Measurements from ENCODE around the gene RNASE12.
"Not testable (repeated sequence)": the region's sequence is repeated elsewhere in the genome, so short reads cannot be mapped to it uniquely, and the experiment has no call there.

The RNASE12 gene

DNA sequence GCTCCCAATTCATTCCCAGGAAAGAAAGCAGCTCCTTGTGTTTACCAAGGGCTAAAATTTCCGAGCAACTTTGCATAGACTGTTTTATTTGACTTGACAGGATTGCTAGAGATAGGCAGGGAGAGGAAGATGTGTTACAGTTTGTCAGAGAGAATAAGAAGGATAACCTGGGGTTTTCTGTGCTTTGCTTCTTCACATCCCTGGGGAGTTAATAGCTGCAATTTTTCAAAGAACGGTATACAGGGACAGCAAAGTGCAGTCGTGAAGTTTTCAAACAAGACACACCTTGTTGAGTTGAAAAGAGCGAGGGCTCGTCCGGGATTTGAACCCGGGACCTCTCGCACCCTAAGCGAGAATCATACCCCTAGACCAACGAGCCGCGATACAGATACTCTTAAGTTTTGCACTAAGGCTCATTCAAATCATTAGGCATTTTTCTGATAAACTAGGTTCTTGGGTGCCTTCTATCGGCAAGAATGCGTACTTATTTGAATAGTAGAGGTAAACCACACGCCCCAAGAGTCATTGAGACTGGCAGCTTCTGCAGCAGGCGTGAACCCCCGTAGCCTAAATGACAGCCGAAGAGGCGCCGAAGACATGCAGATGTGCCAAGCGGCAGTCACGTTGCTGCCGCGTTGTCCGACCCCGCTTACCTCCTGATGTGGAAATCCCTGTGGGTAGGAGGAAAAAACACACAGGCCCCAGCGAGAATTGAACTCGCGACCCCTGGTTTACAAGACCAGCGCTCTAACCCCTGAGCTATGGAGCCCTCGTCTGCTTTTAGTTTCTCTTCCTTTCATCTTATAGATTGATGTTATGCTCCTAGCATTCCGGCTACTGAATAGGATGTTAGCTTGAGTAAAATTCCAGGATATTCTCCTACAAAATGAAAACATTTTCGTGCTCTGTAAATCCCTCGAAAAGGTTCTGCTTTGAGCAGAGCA is 22.2 kb upstream of the RNASE12 start:
- peak; percentile 73 for DNase-seq

DNA sequence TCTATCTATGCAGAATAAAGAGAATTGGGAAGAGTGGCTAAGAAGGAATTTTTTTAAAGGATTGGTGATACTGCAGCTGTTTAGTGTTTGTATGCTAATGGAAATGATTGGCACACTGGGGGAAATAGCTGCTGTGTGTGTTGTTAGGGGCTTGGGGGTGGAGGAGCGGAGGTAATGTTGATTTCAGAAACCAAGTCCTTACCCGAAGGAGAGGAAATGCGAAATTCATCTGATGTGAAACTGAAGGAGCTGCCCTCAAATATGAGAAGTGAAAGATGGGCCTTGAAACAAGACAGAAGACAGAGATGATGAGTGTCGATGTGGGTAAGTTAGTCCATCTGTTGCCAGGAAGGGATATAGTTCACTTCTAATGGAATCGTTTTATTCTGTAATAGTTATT is 21.2 kb upstream of the RNASE12 start:
- no peak for DNase-seq

DNA sequence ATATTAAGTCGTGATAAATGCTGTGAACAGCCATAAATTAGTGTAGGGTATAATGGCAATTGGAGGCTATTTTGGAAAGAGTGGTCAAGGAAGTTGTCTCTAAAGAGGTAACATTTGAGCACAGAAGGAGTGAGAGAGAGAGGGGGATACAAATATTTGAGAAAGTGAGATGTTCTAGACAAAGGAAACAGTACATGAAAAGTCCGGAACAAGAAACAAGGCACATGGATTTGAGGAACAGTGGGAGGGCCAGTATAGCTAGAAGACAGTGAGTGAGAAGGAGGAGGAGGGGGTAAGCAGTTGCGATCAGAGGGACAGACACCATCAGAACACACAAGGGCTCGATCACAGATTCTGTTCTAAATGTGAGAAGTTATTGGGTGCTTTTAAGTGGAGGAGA is 20.1 kb upstream of the RNASE12 start:
- no peak for DNase-seq

DNA sequence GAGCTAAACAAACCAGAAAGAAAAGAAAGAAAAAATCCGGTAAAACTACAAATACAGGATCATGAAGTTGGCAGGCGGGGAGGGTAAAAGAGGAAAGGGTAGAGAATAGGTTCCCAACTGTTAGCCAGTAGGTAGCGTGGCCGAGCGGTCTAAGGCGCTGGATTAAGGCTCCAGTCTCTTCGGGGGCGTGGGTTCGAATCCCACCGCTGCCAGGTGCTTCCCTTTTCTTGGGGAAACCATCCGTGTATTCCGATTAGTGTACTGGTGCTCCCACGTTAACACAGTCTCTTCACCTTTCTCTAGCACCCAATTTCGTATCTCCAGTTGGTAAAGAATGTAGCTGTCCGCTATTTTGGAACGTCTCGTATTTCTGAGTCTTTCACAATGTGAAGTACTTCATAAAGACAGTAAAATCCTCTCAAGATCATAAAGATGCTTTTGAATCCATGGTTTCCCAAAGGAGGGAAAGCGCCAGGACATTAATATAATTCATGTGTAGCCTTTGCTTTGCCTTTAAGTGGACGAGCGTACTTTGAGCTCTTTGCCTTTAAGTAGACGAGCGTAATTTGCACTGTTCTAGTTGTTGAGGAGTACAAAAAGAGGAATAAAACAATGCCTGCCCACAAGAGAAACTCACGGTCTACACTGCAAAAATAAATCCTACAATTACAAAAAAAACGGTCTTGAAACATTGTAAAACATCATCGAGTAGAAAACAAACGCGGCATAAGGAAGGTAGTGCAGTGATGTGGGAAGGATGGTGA is 19.0 kb upstream of the RNASE12 start:
- peak; percentile 64 for DNase-seq

DNA sequence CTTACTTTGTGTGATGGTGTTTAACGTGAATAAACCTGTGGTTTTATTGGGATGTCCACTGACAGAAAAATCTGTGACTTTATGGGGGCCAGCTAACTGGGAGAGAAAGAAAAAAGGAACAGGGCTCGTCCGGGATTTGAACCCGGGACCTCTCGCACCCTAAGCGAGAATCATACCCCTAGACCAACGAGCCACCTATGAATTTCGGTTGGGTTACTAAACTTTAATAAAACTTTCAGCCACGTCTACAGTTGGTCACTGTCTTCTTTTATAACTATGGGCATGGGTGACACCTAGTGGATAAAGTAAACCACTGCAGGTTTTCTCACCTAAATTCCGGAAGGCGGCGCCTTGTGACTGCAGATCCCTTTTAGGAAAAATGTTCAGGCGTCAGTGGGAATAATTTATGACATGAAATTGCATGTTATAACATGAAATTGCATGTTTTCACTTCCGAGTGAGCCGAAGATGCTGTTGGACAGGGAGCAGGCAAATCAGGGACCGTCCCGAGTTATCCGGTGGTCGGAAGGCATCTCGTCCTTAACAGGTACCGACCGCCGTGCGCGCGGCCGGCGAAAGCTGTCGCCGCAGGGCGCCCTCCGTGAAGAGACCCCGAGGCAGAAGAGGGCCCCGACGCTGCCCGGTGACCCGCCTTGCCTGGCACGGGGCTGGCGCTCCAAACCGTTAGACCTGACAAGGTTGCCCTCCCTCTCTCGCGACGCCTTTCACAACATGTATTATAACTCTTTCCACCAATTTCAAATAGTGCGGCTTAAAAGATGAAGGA is 18.2 kb upstream of the RNASE12 start:
- DNase-seq, result peak; percentile 44

DNA sequence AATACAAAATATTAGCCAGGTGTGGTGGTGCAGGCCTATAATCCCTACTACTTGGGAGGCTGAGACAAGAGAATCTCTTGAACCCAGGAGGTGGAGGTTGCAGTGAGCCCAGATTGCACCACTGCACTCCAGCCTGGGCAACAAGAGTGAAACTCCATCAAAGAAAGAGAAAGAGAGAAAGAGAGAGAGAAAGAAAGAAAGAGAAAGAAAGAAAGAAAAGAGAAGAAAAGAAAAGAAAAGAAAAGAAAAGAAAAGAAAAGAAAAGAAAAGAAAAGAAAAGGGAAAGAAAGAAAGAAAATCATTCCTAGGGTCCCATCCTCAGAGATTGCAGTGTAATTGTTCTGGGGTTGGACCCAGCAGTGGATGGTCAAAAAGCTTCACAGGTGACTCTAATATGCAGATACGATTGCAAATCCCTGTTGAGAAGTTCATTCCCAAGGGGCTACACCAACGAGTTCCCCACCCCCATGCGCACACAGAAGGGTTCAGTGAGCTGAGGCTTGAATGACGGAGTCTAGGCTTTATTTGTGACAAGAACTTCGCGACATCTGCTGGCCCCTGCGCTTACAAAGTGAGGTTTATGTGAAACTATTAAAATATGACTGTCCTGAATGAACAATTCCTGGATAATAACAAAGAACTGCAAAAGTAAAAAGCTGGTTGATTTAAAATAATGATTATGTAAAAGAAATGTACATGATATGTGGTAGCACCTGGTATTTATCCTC is 17.4 kb upstream of the RNASE12 start:
- DNase-seq, result no peak

DNA sequence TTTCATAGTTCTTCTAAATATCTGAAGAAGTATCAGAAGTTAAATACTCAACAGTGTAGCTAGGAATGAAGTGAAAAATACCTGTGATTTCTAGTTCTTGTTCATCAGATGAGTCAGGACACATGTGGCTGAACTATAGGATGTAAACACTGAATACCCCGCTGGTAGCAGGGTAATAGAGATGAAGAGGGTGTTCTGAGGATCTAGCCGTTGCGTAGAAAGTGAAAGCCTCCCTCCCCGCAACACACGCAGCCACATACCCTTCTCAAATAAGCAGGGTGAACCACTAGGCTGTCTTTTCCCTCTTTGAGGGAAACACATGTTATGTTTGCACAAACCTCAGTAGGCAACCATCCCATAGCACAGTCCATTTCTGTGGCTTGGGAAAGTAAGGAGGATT is 16.4 kb upstream of the RNASE12 start:
- no peak for DNase-seq

DNA sequence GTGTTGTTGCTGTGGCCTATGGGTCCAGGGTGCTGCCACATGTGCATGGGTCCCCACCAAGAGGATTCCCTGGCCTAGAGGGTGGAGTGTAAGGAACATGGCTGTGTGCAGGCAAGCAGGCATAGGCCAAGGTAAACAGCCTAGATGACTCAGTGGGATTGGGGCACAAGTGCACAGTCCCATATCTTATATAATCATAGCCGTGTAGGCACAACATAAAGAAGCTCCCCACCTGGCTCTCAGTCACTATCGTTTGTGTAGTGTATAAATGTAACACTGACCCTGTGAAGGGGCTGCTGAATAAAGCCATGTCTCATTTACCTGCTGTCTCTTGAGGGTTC is 15.7 kb upstream of the RNASE12 start:
- no peak for DNase-seq

DNA sequence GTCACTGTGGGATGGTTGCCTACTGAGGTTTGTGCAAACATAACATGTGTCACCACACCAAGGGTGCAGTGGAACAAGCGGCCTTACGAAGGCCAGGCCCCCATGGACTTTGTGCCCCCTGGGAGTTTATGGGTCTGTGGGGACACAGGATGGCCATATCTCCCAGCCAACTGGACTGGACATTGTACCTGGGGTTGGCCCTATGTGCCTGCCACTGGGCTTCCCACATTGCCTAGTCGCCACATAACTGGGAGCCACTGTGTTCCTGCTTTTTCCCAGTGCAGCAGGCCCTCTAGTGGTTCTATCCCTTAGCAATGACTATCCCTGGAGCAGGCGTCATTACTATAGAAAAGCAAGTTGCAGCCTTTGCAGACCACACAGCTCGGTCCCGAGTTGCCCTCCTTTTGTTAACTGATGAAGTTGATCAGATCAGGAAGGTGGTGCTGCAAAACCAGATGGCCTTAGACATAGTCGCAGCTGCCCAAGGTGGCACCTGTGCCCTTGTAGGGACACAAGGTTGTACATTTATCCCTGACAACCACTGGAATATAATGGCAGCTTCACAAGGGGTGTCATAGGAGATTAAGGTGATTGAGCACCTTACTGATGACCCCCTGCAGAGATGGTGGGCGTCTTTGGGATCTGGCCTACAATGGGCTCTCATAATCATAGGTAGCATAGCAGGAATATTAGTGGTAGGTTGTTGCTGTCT is 15.2 kb upstream of the RNASE12 start:
- no peak for DNase-seq

DNA sequence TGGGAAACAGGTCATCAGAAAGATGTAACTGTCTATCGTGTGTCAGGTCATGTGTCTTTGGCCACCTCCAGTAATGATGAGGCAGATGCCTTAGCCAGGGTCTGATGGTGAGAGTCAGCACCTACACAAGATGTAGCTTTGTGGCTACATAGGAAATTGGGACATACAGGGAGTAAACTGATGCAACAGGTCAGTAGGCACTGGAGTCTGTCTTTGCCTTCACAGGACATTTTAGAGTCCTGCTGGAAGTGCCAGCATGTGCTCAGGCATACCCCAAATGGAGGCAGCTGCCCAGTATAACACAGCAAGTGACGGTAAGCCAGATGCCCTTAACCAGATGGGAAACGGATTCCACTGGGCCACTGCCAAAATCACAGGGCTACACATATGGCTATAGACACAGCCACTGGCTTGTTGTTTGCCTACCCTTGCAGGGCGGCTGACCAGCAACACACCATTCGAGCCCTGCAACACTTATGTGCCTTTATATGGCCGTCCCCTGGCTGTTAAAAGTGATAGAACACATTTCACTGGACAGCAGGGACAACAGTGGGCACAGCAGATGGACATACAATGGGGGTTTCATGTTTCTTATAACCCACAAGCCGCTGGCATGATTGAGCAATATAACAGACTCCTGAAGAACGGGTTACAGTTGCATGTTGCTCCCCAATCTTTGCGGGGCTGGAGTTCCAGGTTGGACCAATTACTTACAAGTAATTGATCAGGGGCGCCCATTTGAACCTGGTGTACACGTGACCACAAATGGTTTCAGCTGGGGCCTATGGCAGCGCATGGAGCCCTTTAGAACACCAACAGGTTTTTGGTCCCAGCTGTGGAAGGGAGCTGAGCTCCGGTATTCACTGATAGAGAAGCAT is 12.9 kb upstream of the RNASE12 start:
- no peak for DNase-seq

DNA sequence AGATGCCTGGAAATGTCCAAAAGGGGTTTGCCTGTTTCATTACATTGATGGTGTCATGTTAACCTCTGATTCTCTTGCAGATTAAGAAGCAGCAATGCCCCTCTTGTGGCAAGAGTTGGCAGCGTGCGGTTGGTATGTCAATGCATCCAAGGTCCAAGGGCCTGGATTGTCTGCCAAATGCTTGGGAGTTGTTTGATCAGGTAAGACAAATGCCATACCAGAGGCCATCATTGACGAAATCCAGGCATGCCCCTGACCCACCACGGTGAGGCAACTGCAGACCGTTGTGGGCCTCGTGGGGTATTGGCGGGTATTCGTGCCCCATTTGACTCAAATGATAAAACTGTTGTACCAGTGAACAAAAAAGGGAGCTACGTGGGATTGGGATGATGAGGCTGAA is 11.4 kb upstream of the RNASE12 start:
- DNase-seq, result no peak

DNA sequence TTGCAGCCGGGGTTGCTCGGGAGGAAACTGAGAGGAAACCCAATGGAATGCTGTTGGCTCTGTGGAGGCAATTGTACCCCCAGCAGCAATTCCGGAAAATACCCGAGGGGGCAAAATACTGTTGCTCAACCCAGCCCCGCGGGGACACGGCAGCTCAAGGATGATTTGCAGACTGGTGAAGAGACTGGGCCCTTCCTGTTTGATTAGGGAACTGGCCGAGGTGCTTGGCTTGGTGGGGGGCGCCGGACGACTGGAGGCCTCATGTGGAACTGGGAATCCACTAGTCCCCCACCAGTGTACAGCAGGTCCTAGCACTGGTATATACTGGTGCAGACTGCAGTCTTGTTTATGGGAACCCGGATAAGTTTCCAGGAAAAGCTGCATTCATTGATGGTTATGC is 10.3 kb upstream of the RNASE12 start:
- DNase-seq, result no peak

DNA sequence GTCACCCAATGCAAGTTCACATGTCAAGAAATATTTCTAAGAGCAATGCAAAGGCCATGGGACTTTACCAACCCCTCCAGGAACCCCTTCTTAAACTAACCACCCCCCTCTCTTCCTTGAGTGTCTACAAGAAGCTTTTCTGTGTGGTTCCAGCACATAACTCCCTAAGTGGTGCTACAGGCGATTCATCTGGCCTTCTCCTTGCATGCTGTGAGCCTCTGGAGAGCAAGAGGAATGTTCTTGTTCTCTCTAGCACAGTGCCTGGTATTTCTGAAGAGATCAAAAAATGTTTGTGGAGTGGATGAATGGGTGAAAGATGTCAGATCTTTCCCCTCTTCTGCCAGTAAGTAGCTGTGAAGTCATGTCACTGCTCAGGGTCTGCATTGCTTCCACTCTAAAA is 5.9 kb upstream of the RNASE12 start:
- DNase-seq, result no peak

DNA sequence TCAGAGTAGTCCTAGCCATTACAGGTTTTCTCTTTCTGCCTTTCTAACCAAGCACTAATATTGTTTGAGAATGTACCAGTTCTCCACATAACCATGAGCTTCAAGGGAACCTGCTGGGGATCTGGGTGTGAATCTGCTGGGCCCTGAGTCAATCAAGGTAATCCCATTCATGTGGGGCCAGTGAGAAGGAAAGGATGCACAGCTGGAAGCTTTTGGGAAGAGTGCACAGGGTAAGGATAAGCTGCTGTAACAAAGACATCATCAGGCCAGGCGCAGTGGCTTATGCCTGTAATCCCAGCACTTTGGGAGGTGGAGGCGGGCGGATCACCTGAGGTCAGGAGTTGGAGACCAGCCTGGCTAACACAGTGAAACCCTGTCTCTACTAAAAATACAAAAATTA is 4.5 kb upstream of the RNASE12 start:
- not testable (repeated sequence) for DNase-seq

DNA sequence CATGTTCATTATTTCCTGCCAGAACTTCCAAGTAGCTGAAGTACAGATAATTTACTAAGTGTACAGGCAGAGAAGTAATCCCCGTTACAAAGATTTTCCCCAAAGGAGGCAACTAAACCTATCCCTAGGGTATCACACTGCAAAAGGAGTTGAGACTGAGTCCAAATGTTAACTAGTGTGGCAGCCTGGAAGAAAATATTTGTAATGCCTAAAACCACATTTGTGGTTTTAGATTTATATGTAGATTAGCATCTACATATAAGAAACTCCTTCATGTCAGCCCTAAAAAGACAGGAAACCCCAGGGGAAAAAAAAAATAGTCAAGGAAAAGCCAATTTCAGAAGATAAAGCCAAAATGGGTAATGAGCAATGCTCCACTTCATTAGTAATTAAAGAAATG is 1.4 kb upstream of the RNASE12 start:
- no peak for DNase-seq

DNA sequence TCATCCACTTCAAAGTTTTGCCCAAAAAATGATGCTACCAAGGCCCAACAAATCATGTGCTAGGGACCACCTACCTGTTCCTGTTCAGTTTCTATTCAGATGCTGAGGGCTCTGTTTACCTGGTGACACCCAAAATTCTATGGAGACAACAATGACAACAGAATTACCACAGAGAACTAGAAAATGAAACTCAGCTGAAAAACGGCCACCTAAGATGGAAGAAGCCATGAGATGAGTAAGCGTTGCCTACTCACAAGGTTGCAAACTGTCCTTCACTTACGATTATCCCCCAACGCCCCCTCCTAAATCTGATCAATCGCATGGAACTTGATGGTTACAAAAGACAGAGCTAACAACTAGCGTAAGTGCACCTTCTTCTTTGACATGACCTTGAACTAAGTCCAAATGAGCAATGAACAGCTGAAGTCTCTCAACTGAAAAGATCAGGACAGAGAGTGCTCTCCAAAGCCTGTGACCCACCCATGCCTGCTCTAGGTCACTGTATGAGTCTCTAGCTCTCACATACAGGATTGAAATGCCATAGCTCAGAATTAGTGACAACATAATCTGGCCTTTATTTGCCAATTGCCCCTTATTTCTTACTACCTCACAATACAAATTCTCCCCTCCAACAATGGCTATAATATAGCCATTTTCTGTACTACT is 3.6 kb downstream of the RNASE12 start, which contains the start of gene RNASE11:
RNASE11 (minus strand) TSS at position 513 of the 666 bp plus-strand sequence.
- no peak for DNase-seq

DNA sequence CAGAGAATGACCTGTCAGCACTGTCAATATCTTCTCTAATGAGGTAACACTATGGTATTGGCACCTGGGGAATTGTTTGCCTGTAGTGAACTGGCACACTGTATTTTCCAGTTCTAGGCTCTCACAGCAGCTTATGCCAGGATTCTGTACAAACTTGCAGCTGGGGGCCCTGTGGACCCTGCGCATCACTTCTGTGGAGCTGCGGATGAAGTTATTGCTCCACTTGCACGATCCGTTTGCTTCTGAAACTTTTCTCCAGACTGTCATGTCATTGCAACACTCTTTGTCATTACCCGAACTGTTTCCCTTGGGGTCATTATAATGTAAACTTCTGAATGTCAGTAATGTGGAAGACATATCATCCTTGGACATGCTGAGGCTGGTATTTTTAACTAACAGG is 7.3 kb downstream of the RNASE12 start:
- DNase-seq, result no peak

DNA sequence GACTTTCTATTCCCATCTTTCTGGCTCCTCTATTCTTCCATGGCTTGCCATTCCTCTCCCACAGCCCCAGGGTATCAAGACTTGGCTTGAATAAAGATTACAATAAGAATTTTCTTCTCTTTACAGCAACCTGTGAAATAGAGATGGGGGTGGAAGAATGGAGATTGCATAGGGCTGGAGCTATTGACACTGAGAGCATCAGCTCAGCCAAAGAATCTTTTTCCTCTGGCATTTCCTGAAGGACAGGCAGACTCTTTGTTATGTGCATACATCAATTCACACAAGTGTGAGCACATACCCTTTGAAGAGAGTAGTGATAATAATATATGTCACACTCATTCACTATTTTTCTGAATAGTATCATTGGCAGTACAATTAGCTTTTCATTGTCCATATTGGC is 8.0 kb downstream of the RNASE12 start:
- no peak for DNase-seq

DNA sequence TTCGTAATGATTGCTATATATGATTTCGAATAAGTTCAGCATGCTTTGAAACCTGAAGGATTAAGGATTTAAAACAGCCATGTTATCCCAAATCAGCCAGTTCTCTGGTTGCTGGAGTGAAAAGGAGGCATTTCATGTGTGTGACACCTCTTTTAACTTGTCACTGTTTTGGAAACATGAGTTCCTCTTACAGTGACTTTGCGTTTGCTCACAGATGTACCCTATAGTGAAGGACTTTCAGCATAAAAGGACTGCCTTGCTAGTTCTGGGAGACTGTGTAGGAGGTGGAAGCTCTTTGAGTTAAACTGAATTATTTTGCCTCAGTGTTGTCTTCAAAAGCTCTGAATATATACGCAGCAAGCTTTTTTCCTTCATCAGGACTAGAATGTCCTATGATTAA is 10.9 kb downstream of the RNASE12 start:
- DNase-seq, result no peak

DNA sequence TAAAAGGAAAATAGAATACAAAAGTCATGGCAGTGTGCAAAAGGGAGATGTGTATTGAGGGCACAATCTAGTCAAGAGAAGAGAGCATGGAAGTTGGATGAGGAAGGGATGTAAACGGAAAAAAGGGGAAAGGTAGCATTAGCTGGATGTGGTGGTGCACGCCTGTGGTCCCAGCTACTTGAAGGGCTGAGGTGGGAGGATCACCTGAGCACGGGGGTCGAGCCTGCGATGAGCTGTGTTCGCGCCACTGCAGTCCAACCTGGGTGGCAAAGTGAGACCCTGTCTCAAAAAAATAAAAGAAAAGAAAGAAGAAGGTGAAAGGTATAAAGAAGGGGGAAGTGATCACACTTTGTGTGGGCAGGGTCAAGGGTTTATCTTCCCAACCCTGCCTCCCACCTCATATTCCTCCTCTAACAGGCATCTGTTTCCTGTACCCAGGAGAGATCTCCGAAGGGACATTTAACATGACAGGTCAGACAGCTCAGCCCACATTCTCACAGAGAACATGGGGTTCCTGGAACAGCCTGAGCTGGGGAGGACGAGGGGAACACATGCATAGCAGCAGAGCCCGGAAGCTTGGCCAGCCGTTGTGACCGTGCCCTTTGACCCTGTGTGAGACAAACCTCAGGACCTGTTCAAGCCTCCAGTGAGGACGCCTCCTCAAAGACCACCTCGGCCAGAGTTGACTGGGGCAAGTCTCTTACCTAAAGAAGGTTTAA is 12.2 kb downstream of the RNASE12 start:
- no peak for DNase-seq
